SK-N-SH treated with all-trans-retinoic acid at 6 μM for 48 hours (cell line): ENCODE measurements around the gene SORCS1.

Experiments used
- BACH2 ChIP-seq: fragments of 250-450 bp; sonication (Bioruptor Pico); IDR thresholded peaks from 2 replicates; pipeline ENCODE4 v1.9.0; 2021; ENCODE audit warnings: mild to moderate bottlenecking, borderline replicate concordance
- ISL1 ChIP-seq: fragments of 250-450 bp; sonication (Bioruptor Pico); IDR thresholded peaks from 2 replicates; pipeline ENCODE4 v2.1.2; 2022; ENCODE audit warnings: mild to moderate bottlenecking, moderate library complexity
- OSR1 ChIP-seq: fragments of 250-450 bp; sonication (Bioruptor Pico); IDR thresholded peaks from 2 replicates; pipeline ENCODE4 v1.8.0; 2022; ENCODE audit warnings: moderate library complexity, mild to moderate bottlenecking, inconsistent platforms
- PPARA ChIP-seq: fragments of 250-450 bp; sonication (Bioruptor Pico); IDR thresholded peaks from 2 replicates; pipeline ENCODE4 v1.5.0; 2020; ENCODE audit warnings: mild to moderate bottlenecking, borderline replicate concordance
- RARB ChIP-seq: fragments of 250-450 bp; sonication (Bioruptor Pico); IDR thresholded peaks from 2 replicates; pipeline ENCODE4 v1.8.0; 2021; ENCODE audit warnings: mild to moderate bottlenecking, moderate library complexity
- ZFP3 ChIP-seq: fragments of 250-450 bp; sonication (Bioruptor Pico); IDR thresholded peaks from 2 replicates; pipeline ENCODE4 v1.5.0; 2020; ENCODE audit warnings: mild to moderate bottlenecking, moderate library complexity
- TF ChIP-seq, protein P1 (sequence below): fragments of 250-450 bp; sonication (Bioruptor Pico); IDR thresholded peaks from 2 replicates; pipeline ENCODE4 v1.5.1; 2021; ENCODE audit warnings: mild to moderate bottlenecking, moderate library complexity
- TF ChIP-seq, protein P2 (sequence below): fragments of 250-450 bp; sonication (Bioruptor Pico); IDR thresholded peaks from 2 replicates; pipeline ENCODE4 v1.5.0; 2020; ENCODE audit warnings: mild to moderate bottlenecking, moderate library complexity
- TF ChIP-seq, protein P3 (sequence below): fragments of 250-450 bp; sonication (Bioruptor Pico); IDR thresholded peaks from 2 replicates; pipeline ENCODE4 v1.8.0; 2020; ENCODE audit warnings: mild to moderate bottlenecking, moderate library complexity, borderline replicate concordance
- TF ChIP-seq, protein P4 (sequence below): fragments of 250-450 bp; sonication (Bioruptor Pico); IDR thresholded peaks from 2 replicates; pipeline ENCODE4 v1.8.0; 2021; ENCODE audit warnings: low read depth, mild to moderate bottlenecking, moderate library complexity, borderline replicate concordance
- TF ChIP-seq, protein P5 (sequence below): fragments of 250-450 bp; sonication (Bioruptor Pico); IDR thresholded peaks from 2 replicates; pipeline ENCODE4 v1.5.1; 2020; ENCODE audit warnings: low read depth, mild to moderate bottlenecking, moderate library complexity

DNA sequence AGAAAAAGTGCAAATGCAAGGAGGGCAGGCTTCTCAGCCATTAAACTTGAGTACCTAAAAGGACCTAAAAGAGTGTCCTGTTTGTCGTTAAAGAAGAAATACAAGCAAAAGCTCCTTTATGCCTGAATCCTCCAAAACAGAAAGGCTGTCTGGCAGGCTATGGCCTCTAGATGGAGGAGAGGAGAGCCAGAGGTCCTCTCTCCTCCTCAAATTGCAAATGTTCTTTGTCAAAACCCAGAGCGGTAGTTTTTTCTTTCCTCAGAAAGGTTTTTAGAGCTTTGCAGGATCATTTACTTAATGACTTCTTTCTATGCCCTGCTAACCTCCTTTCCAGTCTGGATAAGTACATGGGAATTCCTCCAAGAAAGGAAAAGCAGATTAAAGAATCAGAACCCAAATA lies 1.9 kb upstream of the SORCS1 start:
- no peak for TF ChIP-seq PPARA (CRISPR knock-in tag)
- no peak for TF ChIP-seq BACH2
- TF ChIP-seq, protein P1, sequence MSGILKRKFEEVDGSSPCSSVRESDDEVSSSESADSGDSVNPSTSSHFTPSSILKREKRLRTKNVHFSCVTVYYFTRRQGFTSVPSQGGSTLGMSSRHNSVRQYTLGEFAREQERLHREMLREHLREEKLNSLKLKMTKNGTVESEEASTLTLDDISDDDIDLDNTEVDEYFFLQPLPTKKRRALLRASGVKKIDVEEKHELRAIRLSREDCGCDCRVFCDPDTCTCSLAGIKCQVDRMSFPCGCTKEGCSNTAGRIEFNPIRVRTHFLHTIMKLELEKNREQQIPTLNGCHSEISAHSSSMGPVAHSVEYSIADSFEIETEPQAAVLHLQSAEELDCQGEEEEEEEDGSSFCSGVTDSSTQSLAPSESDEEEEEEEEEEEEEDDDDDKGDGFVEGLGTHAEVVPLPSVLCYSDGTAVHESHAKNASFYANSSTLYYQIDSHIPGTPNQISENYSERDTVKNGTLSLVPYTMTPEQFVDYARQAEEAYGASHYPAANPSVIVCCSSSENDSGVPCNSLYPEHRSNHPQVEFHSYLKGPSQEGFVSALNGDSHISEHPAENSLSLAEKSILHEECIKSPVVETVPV (CRISPR knock-in tag), result no peak
- TF ChIP-seq, protein P2, sequence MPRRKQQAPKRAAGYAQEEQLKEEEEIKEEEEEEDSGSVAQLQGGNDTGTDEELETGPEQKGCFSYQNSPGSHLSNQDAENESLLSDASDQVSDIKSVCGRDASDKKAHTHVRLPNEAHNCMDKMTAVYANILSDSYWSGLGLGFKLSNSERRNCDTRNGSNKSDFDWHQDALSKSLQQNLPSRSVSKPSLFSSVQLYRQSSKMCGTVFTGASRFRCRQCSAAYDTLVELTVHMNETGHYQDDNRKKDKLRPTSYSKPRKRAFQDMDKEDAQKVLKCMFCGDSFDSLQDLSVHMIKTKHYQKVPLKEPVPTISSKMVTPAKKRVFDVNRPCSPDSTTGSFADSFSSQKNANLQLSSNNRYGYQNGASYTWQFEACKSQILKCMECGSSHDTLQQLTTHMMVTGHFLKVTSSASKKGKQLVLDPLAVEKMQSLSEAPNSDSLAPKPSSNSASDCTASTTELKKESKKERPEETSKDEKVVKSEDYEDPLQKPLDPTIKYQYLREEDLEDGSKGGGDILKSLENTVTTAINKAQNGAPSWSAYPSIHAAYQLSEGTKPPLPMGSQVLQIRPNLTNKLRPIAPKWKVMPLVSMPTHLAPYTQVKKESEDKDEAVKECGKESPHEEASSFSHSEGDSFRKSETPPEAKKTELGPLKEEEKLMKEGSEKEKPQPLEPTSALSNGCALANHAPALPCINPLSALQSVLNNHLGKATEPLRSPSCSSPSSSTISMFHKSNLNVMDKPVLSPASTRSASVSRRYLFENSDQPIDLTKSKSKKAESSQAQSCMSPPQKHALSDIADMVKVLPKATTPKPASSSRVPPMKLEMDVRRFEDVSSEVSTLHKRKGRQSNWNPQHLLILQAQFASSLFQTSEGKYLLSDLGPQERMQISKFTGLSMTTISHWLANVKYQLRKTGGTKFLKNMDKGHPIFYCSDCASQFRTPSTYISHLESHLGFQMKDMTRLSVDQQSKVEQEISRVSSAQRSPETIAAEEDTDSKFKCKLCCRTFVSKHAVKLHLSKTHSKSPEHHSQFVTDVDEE (CRISPR knock-in tag), result no peak
- TF ChIP-seq, protein P3, sequence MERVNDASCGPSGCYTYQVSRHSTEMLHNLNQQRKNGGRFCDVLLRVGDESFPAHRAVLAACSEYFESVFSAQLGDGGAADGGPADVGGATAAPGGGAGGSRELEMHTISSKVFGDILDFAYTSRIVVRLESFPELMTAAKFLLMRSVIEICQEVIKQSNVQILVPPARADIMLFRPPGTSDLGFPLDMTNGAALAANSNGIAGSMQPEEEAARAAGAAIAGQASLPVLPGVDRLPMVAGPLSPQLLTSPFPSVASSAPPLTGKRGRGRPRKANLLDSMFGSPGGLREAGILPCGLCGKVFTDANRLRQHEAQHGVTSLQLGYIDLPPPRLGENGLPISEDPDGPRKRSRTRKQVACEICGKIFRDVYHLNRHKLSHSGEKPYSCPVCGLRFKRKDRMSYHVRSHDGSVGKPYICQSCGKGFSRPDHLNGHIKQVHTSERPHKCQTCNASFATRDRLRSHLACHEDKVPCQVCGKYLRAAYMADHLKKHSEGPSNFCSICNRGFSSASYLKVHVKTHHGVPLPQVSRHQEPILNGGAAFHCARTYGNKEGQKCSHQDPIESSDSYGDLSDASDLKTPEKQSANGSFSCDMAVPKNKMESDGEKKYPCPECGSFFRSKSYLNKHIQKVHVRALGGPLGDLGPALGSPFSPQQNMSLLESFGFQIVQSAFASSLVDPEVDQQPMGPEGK (CRISPR knock-in tag), result no peak
- TF ChIP-seq, protein P4, sequence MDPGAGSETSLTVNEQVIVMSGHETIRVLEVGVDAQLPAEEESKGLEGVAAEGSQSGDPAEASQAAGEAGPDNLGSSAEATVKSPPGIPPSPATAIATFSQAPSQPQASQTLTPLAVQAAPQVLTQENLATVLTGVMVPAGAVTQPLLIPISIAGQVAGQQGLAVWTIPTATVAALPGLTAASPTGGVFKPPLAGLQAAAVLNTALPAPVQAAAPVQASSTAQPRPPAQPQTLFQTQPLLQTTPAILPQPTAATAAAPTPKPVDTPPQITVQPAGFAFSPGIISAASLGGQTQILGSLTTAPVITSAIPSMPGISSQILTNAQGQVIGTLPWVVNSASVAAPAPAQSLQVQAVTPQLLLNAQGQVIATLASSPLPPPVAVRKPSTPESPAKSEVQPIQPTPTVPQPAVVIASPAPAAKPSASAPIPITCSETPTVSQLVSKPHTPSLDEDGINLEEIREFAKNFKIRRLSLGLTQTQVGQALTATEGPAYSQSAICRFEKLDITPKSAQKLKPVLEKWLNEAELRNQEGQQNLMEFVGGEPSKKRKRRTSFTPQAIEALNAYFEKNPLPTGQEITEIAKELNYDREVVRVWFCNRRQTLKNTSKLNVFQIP (CRISPR knock-in tag), result no peak
- TF ChIP-seq ZFP3 (CRISPR knock-in tag), result no peak
- TF ChIP-seq, protein P5, sequence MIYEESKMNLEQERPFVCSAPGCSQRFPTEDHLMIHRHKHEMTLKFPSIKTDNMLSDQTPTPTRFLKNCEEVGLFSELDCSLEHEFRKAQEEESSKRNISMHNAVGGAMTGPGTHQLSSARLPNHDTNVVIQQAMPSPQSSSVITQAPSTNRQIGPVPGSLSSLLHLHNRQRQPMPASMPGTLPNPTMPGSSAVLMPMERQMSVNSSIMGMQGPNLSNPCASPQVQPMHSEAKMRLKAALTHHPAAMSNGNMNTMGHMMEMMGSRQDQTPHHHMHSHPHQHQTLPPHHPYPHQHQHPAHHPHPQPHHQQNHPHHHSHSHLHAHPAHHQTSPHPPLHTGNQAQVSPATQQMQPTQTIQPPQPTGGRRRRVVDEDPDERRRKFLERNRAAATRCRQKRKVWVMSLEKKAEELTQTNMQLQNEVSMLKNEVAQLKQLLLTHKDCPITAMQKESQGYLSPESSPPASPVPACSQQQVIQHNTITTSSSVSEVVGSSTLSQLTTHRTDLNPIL (CRISPR knock-in tag), result no peak
- no peak for TF ChIP-seq ISL1 (CRISPR knock-in tag)
- no peak for TF ChIP-seq RARB
- TF ChIP-seq OSR1 (CRISPR knock-in tag), result no peak
